Hematopoietic multipotent progenitor cell treated with erythropoietin and hydrocortisone succinate and interleukin-3 and kit ligand, for 8 days (in vitro differentiated cells): ENCODE measurements around the gene CHP2.
"Not testable (repeated sequence)": the region's sequence is repeated elsewhere in the genome, so short reads cannot be mapped to it uniquely, and the experiment has no call there.

ENCODE experiments used
- DNase-seq: peaks from one replicate; pipeline ENCODE4 v3.0.0-alpha.2; 2015

CHP2 gene

DNA sequence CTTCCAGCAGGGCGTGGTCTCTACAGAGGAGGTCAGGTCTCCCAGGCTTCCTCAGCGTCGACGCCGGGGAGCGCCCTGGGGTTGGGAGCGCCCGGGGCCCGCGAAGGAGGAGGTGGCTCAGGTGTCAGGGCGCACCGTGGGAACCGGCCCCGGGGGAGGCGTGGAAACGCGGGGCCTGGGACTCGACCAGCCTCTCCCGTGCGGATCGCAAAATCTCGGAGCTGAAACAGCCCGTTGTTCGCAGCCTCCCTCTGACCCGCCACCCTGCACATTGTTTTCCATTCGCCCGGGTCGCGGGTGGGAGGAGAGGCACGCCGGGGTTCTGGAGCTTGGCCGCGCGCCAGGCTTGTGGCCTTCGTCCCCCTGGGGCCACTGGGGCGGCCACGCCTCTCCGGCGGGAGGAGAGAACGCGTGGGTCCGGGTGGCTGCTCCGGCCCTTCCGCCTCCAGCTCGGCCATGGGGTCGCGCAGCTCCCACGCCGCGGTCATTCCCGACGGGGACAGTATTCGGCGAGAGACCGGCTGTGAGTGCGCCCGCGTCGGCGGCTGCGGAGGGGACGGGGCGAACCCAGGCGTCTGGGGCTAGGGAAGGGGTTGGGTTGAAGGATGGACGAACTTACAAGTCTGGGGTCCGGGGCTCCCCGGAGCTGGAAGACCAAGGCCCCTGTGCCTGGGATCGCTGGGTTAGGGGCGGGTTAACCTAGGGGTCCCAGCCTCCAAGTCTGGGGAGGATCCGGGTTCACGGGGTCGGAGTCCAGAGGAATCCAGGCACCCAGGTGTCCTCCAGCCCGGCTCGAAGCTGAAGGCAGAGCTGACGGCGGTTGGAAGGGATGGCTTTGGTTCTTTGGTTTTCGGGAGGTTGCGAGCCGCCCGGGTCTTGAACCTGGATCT is at the start of gene CHP2:
Gene CHP2 (plus strand): TSS at position 433 of the 890 bp plus-strand sequence. CDS start 24 bp downstream, at position 457.
- DNase-seq: no peak

DNA sequence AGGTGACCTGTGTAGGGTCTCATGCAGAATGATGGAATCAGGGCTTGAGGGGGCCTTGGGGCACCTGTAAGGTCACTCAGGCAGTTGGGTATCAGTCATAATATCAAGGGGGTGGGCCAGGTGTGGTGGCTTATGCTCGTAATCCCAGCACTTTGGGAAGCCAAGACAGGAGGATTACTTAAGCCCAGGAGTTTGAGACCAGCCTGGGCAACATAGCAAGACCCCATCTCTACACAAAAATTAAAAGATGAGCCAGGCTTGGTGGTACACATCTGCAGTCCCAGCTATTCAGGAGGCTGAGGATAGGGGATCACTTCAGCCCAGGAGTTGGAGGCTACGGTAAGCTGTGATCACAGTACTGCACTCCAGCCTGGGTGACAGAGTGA is 49.3 kb upstream of the CHP2 start:
- DNase-seq: no peak

DNA sequence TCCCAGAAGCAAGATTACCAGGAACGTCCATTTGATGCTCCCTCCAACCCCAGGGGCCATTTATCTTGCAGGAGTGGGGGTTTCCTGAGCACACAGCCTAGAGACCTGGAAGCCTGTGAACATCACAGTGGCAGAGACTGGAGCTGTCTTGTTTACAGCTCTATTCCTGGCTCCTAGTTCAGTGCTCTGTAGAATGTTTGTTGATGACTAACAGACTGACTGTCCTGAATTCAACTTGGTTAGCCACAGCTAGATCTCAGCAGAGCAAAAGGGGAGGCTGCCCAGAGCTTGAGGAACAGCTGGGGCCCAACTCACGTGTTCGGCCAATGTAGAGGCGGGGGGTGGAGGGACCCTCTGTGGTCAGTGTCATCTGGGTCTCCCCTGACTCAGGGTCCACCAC is 48.4 kb upstream of the CHP2 start:
- DNase-seq: no peak

DNA sequence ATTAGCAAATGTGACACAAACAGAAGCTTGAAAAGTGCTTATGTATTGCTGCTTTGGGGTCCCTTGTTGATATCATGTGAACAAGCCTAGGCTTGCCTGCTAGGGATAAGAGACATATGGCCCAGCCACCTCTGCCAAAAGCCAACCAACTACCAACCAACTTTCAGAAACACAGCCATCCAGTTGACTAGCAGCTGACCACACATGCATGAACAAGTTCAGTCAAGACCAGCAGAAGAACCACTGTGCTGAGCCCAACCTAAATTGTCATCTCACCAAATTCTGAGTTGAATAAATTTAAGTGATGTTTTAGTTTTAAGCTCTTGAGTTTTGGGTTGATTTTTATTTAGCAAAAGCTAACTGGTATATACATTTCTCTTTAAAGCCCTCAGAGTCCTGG is 45.3 kb upstream of the CHP2 start:
- no peak for DNase-seq

DNA sequence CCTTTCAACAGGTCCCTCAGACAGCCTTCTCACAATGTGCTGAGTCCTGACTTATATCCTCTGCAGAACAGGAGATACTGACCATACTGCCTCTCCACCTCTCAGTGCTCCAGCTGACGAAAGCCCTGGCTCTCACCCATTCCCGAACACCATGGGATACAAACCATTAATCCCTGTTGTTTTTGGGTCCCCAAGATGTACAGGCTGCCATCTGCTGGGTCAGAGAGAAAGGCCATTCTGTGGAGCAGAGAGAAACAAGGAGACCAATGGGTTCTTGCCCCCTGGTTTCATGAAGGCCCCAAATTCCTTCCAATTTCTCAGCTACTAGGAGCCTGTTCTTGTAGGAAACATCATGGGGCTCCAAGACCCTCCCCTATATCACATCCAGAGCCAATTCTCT is 44.8 kb upstream of the CHP2 start:
- DNase-seq: no peak

DNA sequence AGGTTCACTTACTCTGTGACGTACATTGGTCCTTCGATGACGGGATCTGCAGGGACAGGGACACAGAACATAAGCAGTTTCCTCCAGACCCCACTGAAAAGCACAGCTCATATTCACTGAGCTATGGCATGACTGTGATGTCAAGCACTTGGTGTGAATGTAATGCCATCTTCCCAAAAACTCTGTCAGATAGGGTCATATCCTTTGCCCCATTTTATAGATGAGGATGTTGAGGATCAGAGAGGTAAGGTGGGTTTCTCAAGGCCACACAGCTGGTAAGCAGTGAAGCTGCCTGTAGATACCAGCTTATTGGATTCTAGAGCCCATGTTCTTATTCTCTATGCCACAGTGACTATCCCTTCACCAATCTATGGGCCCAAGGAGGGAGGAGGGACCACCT is 44.3 kb upstream of the CHP2 start:
- DNase-seq: no peak

DNA sequence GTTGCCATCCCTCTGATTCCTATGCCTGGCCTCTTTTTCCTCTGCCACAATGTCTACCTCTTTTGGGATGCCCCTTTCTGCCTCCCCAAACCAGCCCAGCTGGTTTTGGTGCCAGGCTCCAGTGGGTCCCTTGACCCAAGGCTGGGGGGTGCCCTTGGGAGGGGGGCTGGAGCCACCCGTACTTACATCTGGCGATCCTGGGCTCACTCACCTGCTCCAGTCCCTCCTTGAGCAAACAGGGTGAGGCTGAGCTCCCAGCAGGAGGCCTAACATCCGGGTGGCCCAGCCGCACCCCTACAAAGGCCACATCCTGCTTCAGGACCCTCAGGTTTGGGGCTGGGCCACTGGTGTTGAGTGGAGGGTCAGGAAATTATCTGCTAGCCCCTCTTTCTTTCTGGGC is 43.0 kb upstream of the CHP2 start:
- no peak for DNase-seq

DNA sequence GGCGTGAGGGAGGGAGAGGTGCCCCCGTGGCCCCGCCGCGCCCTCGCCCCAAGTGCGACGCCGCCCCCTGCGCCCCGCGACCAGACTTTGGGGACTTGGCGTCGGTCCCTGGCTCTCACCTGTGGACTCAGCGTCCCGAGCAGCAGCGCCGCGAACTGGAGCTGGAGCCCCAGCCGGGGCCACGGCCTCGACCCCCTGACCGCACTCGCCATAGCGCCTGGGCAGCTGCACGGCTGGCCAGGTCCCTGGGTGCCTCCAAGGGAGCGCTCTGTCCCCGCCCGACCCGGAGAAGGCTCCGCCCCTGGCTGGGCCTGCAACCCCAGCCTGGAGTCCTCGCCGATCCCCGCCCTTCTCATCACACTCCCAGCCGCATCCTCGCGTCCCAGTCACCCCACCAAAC is 41.9 kb upstream of the CHP2 start, which contains the start of gene ERN2:
Gene ERN2 (minus strand): TSS at position 247 of the 400 bp plus-strand sequence. CDS start 35 bp downstream, at position 212.
- DNase-seq: no peak

DNA sequence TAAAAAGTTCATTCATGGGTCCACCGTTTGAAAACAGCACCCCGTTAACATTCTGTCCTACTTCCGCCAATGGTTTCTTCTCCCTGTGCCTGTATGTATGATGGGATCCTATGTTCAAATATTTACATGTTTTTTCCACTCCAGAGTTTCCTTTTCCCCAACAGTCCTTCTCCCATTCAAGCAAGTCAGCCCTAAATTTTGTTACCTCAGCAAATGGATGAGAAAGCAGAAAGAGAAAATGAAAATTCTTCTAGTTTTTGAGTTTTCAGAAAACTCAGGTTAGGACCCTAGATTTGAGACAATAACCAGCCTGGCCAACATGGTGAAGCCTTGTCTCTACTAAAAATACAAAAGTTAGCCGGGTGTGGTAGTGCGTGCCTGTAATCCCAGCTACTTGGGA is 38.3 kb upstream of the CHP2 start:
- no peak for DNase-seq

DNA sequence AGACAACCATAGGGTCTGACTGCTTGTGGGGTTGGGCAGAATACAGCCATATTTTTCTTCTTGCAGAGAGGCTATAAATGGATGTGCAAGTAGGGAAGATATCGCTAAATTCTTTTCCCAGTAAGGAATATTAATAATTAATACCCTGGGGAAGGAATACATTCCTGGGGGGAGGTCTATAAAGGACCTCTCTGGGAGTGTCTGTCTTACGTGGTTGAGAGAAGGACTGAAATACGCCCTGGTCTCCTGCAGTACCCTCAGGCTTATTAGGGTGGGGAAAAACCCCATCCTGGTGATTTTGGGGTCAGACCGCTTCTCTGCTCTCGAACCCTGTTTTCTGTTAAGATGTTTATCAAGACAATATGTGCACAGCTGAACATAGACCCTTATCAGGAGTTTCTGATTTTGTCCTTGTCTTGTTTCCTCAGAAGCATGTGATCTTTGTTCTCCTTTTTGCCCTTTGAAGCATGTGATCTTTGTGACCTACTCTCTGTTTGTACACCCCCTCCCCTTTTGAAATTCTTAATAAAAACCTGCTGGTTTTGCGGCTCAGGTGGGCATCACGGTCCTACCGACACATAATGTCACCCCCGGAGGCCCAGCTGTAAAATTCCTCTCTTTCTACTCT is 32.1 kb upstream of the CHP2 start:
- not testable (repeated sequence) for DNase-seq

DNA sequence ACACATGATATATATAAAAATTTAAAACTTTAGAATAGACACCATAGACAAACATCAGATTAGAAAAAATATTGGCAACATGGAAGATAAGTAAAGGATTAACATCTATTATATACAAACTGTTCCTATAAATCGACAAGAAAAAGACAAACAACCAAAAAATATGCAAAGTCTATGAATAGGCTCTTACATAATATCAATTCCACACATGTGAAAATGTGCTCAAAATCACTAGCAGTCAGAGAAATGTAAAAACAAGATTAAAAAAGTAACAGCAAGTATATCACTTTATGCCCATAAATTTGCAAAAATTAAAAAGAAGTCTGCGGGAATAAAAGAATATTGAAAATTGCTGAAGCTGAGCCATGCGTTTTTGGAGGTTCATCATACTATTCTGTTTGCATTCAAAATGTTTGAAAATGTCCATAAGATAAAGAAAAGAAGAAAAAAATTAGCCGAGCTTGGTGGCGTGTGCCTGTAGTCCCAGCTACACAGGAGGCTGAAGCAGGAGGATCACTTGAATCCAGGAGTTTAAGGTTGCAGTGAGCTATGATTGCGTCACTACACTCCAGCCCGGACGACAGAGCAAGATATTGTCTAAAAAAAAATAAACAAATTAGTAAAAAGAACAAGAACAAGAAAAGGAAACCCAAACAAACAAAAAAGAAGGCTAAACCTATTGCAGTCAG is 30.6 kb upstream of the CHP2 start:
- DNase-seq: no peak

DNA sequence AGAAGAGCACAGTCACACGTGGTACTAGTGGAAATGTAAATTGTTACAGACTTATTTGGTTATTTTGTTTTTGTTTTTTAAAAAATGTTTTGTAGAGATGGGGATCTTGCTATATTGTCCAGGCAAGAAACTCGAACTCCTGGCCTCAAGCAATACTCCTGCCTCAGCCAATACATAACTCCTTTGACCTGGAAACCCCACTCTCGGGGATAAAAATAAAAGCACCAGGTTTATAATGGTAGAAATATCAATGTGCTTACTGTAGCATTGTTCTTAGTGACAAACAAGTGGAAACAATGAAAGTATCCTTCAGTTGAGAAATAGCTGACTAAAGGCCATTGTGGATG is 30.1 kb upstream of the CHP2 start:
- no peak for DNase-seq

DNA sequence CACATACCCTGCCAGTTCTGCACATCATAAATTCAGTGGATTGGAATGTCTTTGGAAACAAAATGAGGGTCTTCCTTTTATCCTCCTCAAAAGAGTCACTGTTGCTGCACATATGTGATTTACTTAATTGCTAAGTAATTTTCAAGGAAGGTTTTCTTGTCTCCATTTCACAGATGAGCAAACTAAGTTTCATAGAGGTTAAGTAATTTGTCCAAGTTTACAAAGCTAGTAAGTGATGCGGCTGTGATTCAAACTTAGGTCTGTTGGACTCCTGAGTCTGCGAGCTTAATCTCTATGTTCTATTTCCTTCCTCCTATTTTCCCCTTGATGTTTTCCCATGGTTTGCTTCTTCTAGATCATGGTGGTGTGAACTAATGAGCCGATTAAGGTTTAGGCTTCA is 28.1 kb upstream of the CHP2 start:
- no peak for DNase-seq

DNA sequence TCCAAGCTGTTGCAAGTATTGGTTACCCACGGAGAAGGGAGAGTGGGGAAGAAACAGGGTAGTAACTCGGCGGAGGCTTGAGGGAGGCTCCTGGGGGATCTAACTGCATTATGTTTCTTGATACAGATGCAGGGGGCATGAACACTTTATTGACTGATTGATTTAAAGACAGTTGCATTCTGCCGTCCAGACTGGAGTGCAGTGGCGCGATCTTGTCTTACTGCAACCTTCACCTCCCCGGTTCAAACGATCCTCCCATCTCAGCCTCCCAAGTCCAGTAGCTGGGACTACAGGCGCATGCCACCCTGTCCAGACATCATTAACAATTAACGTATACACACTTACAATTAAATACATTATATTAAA is 26.7 kb upstream of the CHP2 start:
- DNase-seq: no peak

DNA sequence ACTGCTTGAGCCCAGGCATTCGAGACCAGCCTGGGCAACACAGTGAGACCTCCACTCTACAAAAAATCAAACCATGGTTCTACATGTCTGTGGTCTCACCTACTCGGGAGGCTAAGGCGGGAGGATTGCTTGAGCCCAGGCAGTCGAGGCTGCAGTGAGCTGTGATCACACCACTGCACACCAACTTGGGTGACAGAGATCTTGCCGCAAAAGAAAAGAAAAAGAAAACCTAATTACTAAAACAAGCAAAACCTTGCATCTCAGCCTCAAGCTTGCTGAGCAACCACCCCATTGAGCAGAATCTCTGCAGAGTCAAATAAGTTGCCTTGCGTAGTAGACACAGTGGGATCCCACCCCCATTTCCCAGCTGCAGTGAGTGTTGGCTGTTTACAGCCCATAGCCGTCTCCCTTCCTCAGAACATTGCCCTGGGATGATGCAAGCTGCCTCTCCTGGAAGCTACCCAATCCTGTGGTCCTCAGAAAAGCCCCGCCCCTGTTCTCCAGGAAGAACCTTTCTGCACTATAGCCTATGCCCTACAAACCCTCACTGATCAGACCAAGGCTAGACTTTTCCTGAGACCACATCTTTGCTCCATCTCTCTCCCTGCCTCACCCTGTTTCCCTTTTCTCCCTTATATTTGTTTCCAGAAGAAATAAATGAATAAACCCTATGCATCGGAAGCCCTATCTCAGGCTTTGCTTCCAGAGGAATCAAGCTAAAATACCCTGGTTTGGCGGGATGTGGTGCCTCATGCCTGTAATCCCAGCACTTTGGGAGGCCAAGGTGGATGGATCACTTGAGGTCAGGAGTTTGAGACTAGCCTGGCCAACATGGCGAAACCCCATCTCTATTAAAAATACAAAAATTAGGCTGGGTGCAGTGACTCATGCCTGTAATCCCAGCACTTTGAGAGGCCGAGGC is 25.1 kb upstream of the CHP2 start:
- peak; percentile 12 for DNase-seq

DNA sequence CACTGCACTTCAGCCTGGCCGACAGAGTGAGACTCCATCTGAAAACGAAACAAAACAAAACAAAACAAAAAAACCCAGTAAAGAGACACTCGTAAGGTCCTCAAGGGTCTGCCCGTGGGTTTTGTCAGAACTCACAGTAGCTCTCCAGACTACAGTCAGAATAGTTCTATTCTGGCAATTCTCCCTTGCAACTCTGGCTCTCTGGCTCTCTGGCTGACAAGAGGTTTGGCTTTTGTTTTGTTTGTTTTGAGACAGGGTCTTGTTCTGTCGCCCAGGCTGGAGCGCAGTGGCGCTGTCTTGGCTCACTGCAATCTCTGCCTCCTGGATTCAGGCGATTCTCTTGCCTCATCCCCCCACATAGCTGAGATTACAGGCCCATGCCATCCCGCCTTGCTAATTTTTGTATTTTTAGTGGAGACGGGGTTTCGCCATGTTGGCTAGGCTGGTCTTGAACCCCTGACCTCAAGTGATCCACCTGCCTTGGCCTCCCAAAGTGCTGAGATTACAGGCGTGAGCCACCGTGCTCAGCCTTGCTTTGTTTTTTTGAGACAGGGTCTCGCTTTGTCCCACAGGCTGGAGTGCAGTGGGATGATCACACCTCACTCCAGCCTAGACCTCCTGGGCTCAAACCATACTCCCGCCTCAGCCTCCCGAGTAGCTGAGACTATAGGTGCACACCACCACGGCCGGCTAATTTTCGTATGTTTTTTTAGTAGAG is 20.5 kb upstream of the CHP2 start:
- DNase-seq: no peak

DNA sequence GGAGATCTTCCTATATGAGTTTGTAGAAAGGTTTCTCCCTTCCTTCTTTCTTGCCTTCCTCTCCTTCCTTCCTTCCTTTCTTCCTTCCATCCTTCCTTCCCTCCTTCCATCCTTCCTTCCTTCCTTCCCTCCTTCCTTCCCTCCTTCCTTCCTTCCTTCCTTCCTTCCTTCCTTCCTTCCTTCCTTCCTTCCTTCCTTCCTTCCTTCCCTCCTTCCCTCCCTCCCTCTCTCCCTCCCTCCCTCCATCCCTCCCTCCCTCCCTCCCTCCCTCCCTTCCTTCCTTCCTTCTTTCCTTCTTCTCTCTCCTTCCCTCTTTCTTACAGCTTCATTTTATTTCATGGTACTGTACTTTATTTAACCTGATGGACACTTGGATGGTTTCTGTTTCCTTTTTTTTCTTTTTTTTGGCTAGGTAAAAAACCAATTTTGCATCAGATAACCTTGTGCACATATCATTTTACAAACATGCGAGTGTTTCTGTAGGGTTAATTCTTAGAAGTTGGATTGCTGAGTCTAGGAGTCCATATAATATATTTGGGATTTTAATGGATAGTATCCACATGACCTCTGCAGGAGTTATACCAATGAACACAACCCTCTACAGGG is 17.3 kb upstream of the CHP2 start:
- not testable (repeated sequence) for DNase-seq

DNA sequence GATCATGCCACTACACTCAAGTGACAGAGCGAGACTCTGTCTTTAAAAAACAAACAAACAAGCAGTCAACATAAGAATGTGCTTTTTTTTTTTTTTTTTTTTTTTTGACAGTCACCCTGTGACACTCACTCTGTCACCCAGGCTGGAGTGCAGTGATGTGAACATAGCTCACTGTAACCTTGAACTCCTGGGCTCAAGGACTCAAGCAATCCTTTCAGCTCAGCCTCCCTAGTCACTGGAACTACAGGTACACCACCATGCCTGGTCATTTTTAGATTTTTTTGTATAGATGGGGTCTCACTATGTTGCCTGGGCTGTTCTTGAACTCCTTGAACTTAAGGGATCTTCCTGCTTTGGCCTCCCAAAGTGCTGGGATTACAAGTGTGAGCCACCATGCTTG is 15.3 kb upstream of the CHP2 start:
- no peak for DNase-seq

DNA sequence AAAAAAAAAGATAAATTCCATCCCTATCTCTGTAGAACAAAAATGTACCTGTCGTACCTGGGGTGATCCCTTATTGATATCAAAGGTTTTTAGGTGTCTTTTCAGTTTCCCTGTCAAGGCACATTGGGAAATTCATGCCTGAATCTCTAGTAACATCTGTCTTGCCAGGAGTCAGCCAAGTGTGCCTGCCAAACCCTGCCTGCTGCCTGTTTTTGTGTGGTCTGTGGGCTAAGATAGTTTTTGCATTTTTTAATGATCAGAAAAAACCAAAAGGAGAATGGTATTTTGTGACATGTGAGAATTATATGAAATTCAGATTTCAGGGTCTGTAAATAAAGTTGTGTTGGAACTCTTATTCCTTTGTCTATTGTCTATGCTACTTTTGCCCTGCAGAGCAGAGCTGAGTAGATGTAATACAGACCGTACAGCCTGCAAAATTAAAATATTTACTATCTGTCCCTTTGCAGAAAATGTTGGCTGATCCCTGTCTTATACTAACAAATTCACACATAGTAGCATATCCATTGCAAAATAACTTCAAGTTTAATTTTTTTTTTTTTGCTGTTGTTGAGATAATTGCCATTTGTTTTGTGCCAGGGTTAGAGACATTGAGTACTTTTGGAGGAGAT is 13.0 kb upstream of the CHP2 start:
- no peak for DNase-seq

DNA sequence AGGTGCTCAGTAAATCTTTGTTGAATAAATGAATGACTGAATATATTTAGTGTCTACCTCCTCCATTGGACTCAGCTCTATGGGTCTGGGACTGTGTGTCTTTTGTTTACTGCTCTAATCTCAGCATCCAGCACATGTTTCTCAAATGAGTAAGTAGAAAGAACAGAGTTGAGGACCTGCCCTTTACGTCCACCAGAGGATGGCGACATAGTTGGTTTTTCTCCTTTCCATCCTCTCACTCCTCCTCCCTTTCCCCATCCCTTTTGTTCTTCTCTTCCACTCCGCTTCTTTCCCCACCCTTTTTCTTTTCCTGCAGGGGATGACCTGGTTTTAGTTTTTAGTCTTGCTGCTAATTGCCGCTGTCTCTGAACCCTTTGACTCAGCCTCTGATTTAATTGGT is 12.1 kb upstream of the CHP2 start:
- DNase-seq: no peak

DNA sequence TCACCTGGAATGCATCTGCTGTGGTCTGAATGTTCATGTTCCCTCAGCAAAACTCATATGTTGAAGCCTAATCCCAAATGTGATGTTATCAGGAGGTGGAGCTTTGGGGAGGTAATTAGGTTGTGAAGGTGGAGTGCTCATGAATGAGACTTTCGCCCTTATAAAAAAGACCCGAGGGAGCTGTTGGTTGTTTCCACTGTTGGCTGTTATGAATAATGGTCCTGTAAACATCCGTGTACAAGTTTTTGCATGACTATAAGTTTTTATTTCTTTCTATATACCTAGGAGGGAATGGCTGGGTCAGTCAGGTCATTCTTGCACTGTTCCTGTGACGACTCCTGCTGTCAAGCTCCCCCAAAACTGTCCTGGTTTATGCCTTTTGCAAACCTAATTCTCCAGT is 9.6 kb upstream of the CHP2 start:
- no peak for DNase-seq
